Omental fat pad (tissue), 4 donors: ENCODE results near the gene PRKCE. TPM values are rescaled to one million over a fixed set of nuclear protein-coding genes. Genes with fewer than 3 reads are reported as not detected.

Experiments
- ATAC-seq: fragments of 150-250 bp; one replicate; pipeline ENCODE4 v1.9.1; 2016; ENCODE audit warnings: mild to moderate bottlenecking, moderate library complexity; ENCODE audit not compliant: low FRiP score
- DNase-seq: peaks from one replicate; pipeline ENCODE4 v3.0.0-alpha.2; 2019; ENCODE audit warnings: low spot score
- CTCF ChIP-seq, 3 donors: fragments of 450-650 bp; IDR thresholded peaks; one replicate each; pipeline ENCODE4 v1.5.1; 2016 to 2017; ENCODE audit warnings: antibody characterized with exemption in 3 of 3, mild to moderate bottlenecking in 3 of 3, moderate library complexity in 2 of 3
- total RNA-seq, 4 donors: library from RNA; depleted of rRNA; stranded (reverse); fragments of >200 nt; gene quantifications; one replicate each; pipeline ENCODE4 v1.1.0, GENCODE V29; 2016

PRKCE gene
- total RNA-seq, 4 donors from 2014 or later, result 8.8 to 24.3 (median 14.0) TPM

GRCh38 chr2:46045888-46046287 lies 394.4 kb downstream of the PRKCE start:
- ATAC-seq (no peak), DNase-seq (no peak)
- no peak for TF ChIP-seq CTCF (IDR thresholded peaks at IDR 0.05)

- DNase-seq, result no peak
- no peak for TF ChIP-seq CTCF (IDR thresholded peaks at IDR 0.05)
- no peak for ATAC-seq
These were observed 395.8 kb downstream of the PRKCE start for GRCh38 chr2:46047290-46047689.

- no peak for ATAC-seq
- TF ChIP-seq CTCF (IDR thresholded peaks at IDR 0.05), result no peak
- DNase-seq, result no peak
These were observed 397.2 kb downstream of the PRKCE start for GRCh38 chr2:46048693-46049092.

- DNase-seq (no peak), ATAC-seq (no peak)
- TF ChIP-seq CTCF (IDR thresholded peaks at IDR 0.05), result no peak
These were observed 398.6 kb downstream of the PRKCE start for GRCh38 chr2:46050027-46050426.

GRCh38 chr2:46050489-46050888 lies 399.0 kb downstream of the PRKCE start:
- no peak for TF ChIP-seq CTCF (IDR thresholded peaks at IDR 0.05)
- no peak for ATAC-seq
- no peak for DNase-seq

GRCh38 chr2:46051085-46051484 lies 399.6 kb downstream of the PRKCE start:
- ATAC-seq (no peak), DNase-seq (no peak)
- TF ChIP-seq CTCF (IDR thresholded peaks at IDR 0.05), result no peak

GRCh38 chr2:46053564-46053963 lies 402.1 kb downstream of the PRKCE start:
- ATAC-seq, result no peak
- TF ChIP-seq CTCF (IDR thresholded peaks at IDR 0.05), result no peak
- no peak for DNase-seq
